Stimulated activated CD8-positive, alpha-beta memory T cell treated with anti-CD3 and anti-CD28 coated beads, Interleukin-4, amount 100 ng/mL, for 4 hours (primary cell): ENCODE measurements around the gene GPC5.
"Not testable (repeated sequence)": the region's sequence is repeated elsewhere in the genome, so short reads cannot be mapped to it uniquely, and the experiment has no call there.

Source experiments
- DNase-seq, 2 donors: peaks; one replicate each; pipeline ENCODE4 v3.0.0-alpha.2; 2020; ENCODE audit warnings: low read depth in 2 of 2, low spot score in 1 of 2

GPC5 gene

DNA sequence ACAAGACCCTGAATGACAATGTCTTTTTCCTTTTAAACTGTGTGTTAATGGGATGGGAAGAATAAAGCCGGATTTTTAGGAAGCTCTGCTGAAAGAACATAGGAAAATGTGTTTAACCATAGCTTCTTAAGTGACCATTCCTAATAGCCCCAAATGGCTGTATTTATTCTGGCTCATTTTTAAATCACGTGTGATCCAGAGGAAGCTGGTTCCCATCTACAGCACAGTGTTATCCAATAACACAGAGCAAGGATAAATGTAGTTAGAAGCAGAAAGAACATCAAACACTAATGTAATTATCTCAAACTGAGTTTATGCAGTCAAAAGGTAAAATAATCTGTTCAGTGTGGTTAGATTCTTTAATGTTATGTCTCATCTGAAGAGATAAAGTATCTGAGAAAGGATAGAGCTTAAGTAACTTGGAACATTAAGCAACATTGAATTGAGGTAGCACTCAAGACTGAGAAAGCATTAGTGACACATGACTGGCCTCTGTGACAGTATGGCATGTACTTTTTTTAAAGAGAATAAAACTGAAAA lies 853.3 kb downstream of the GPC5 start:
- no peak for DNase-seq

DNA sequence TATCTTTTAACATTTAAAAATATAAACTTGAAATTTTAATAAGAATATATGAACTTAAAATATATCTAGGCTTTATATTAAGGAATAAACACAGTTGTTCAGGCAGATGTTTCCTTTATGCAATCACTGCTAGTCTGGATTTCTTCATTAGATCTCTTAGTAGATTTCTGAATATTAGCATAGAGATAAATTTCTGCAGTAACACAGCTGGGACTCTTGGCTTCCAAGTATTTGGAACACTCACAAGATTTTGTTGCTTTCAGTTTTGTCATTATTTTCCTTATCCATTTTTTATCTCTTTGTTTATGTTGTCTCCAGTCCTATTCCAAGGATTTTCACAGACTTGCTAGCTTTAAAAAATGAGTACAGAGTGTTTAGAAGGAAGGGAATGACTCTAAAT lies 857.1 kb downstream of the GPC5 start:
- DNase-seq: no peak

DNA sequence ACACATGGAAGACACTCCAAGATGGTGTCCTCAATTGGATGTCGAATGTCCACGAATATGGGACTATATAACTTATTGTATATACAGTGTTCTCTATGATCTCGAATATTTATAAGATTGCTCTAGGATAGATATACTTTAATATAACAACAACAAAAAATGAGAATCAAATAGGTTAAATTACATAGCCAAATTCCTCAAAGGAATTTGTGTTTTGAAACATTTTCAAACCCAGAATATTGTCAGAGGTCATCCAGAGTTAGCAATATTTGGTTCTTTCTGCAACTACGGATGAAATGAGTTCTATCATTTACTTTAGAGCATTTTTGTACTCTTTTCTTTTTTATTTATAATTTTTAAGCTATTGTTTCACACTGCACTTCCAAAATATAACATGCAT lies 857.8 kb downstream of the GPC5 start:
- DNase-seq: no peak

DNA sequence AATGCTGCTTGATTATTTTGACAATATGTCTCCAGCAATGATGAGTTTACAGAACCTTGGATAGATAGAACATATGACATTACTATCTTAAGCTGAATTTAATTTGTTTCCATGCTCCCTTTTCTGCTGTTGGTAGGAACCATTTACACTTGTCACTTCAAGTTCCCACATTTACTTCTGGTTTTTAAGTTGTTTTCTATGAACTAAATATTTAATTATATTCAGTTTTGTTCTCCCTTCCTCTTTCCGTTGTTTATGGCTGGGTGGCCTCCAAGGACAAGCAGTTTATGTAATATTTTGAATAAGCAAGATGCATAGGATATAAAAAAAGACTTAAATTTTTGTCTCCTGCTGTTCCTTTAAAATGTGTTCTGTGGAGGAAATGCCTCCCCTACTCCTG lies 860.6 kb downstream of the GPC5 start:
- no peak for DNase-seq

DNA sequence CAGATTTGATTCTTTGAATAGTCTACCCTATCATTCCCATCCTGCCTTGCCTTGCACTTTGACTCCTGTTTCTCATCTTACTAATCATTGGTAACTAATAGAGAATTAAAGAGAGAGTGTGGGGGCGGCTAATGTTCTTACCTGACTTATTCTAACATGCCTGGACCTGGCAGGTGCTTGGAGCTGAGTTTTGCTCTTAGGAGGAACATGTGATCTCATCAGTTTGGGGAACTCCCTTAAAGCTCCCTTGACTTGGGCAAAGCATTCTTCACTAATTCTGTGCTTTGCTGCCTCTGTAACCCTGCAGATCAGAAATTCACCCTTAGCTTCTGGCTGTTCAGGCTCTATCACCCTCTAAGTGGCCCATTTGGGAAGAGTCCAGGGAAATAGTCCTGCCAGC lies 861.1 kb downstream of the GPC5 start:
- no peak for DNase-seq

DNA sequence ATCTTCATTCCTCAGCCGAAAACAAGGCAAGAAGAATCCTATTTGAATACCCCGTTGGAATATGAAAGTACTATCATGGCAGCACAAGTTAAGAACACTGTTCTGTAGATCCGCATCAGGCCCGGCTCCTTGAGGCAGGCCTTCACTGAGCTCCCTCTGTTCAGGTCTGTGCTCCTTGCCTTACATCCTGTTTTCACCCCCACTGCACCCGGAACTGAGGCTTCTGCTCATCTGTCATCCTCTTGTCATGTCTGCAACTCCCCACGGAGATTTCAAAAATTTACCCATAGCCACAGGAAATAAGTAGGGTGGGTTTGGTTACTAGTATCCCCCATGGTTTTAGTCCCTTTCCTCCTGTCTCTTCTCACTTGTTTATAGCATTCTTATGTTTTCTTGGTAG lies 861.9 kb downstream of the GPC5 start:
- DNase-seq: no peak

DNA sequence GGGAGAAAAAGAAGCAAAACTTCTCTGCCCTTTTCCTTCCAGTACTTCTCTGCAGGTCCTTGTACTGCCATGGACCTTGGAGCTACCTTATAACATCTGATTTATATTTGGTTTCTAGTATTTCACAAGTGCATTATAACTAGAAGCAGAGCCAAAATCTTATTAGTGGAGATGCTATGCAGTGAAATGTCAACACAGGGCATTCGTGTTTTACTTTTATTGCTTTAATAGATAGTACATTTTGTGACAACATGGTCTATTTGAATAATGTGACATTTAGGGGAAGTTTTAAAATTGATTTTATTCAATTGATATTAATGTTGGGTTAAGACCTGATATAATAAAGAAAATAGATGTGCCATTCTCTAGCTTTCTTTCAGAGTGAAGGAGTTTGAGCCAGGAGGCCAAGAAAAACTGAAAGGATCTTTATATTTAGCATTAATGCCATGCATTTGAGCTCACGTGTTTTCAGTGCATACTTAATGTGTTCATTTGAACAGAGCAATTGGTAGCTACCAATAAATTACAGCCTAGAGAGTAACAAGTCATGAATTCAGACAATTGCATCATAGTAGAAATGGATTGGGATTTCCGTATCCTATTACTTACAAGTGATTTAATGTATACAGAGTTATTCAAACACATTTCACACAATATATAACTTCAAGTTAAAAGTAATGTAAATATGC lies 863.8 kb downstream of the GPC5 start:
- DNase-seq: no peak

DNA sequence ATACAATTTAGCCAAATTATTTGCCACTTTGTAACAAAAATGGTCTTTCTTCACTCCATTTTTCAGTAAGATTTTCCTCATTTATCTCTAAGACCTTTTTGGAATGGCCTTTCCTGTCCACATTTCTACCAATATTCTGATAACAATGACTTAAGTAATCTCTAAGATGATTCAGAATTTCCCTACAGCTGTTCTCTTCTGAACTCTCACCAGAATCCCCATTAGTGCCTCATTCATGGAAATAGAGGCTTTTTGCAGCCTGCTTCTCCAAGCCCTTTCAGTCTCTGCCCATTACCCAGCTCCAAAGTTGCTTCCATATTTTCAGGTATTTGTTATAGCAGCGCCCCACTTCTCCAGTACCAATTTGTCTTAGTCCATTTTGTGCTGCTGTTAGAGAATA lies 867.0 kb downstream of the GPC5 start:
- no peak for DNase-seq

DNA sequence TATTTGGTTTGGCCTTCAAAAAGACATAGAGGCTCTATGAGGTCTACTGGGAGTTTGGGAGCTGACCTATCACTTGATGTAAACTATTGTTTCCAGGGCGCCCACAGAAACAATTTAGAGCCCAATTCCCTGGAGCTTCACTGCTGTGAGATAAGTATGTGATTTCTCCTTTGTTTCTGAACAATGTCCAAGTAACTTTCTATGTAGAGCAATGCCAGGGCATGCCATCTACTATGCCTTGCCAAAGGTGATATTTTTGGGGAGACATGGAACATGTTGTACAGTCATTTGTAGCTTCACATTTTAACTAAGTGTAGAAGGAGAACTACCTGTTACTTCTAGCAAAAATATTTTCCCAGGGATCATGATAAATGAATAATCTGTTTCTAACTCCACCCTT lies 872.6 kb downstream of the GPC5 start:
- DNase-seq: no peak

DNA sequence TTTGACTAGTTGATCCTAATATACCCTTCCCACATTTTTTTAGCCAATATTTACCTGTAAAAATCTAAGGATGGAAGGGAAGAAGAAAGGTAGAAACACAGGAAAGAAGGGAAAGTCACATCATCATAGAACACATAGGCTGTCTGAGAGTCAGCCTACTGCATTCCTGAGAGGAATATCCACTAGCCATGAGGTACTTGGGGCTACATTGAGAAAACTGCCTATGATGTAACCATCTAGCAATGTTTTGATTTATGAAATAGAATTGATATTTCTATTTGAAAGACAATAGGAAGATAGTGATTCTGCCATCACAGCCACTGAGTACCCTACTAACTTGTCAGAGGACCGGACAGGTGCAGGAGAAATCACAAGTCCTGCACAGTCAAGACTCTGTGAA lies 873.8 kb downstream of the GPC5 start:
- no peak for DNase-seq

DNA sequence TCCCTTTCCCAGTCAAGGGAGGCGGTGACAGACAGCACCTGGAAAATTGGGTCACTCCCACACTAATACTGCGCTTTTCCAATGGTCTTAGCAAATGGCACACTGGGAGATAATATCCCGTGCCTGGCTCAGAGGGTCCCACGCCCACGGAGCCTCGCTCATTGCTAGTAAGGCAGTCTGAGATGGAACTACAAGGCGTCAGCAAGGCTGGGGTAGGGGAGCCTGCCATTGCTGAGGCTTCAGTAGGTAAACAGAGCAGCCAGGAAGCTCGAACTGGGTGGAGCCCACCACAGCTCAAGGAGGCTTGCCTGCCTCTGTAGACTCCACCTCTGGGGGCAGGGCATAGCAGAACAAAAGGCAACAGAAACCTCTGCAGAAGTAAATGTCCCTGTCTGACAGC lies 882.6 kb downstream of the GPC5 start:
- DNase-seq: not testable (repeated sequence)

DNA sequence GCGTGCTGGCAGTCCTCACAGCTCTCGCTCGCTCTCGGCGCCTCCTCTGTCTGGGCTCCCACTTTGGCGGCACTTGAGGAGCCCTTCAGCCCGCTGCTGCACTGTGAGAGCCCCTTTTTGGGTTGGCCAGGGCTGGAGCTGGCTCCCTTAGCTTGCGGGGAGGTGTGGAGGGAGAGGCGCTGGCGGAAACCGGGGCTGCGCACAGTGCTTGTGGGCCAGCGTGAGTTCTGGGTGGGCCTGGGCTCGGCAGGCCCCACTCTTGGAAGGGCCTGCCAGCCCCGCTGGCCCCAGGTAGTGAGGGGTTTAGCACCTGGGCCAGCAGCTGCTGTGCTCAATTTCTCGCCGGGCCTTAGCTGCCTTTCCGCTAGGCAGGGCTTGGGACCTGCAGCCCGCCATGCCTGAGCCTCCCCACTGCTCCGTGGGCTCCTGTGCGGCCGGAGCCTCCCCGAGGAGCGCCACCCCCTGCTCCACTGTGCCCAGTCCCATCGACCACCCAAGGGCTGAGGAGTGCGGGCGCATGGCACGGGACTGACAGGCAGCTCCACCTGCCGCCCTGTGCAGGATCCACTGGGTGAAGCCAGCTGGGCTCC lies 892.4 kb downstream of the GPC5 start:
- not testable (repeated sequence) for DNase-seq

DNA sequence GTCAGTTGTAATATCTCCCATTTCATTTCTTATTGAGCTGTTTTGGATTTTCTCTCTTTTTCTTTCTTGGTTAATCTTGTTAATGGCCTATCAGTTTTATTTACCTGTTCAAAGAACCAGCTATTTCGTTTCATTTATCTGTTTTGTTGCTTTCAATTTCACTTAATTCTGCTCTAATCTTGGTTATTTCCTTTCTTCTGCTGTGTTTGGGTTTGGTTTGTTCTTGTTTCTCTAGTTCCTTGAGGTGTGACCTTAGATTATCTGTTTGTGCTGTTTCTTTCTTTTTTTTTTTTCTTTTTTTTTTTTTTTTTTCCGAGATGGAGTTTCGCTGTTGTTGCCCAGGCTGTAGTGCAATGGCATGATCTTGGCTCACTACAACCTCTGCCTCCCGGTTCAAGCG lies 896.1 kb downstream of the GPC5 start:
- not testable (repeated sequence) for DNase-seq

DNA sequence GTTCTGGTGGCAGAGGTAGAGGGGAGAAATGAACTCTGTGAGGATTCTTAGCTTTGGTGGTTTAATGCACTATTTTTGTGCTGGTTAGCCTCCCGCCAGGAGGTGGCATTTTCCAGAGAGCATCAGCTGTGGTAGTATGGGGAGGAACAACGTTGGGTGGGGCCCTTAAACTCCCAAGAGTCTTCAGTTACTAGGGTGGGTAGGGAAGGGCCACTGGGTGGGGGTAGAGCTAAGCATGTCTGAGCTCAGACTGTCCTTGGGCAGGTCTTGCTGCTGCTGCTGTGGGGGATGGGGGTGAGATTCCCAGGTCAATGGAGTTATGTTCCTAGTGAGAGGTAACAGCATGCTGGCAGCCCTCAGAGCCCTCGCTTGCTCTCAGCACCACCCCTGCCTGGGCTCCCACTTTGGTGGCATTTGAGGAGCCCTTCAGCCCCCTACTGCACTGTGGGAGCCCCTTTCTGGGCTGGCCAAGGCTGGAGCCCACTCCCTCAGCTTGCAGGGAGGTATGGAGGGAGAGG lies 897.8 kb downstream of the GPC5 start:
- DNase-seq: not testable (repeated sequence)

DNA sequence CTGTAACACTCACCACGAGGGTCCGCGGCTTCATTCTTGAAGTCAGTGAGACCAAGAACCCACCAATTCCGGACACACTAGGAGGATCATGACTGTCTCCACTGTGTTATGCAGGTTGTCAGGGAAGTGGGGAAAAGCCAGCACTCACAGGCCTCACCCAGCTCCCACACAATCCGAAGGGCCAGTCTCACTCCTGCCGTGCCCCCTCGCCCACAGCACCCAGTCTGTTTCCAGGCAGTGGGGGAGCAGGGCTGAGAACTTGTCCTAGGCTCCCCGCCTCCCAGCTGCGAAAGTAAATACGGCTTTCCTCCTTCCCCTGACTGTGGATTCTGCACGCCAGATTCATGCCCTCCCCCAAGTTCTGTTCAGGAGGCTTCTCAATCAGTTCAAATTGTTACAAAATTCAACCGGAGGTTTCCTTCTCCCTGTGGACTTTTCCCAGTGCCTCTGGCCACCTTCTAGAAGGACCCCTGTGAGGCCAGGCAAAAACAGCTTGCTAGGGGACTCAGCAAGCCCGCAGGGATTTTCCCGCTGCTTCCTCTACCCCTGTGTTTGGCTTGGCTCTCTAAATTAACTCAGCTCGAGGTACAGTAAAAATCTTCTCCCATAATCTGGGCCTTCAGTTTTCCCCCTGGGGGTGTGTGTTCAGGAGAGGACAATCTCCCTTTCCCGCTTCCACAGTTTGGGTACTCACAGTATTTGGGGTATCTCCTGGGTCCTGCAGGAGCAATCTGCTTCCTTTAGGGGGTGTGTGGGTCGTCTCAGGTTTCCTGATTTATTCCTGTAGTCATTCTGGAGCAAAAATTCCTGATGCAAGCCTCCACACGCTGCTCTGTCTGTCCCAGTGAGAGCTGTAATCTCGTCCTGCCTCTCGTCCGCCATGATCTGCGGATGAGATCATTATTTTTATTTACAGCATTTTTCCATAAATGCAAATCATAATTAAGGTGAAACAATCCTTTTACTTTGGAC lies 899.8 kb downstream of the GPC5 start:
- no peak for DNase-seq

DNA sequence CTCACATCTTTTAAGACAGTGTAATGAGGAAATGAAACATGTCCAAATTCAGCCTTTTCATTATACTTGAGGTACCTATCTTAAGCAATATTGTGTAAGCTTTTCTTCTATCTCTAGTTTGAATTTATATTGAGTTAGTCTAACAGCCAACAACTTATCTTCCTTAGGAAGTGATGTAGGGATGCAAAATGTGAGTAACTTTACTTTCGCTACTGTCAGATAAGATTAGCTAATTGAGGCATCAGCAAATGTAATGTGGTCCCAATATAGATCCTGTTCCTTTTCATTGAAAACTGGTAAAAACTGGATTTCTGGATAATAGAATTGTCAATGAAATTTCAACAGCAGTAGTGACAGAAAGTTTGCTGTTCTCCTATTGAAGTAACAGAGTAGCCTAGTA lies 902.2 kb downstream of the GPC5 start:
- DNase-seq: no peak

DNA sequence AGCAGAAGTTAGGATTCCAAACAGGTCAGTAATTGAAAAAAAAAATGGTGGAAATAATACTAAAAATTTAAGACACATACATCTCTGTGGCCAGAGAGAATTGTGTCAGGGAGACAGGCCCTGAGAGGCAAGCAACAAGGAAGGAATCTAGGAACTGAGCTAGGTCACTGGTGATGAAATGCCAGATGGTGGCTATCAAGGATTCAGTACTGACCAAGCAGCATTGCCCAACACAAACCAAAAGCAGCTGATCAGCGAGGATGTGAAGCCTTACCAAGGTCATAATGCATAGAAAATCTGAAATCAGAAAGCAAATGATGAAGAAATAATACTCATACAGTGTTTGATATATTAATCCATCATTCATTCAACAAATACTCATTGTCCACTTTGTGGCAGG lies 905.0 kb downstream of the GPC5 start:
- no peak for DNase-seq

DNA sequence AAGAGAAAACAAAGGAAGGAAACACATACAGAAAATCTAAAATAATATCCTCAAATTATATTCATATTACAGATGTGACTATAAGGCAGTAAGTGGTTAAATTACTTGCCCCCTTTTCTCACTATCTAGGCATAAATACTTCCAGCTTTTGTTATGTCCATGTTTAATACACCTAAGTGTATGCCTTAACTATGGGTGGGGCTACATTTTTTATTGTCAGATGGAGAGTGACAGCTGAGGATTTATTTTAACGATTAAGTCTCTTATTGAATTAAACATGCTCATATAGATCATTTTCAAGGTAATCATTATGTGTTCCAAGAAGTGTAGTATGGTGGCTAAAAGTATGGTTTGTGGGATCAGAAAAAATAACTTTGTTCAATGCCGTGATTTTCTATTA lies 909.3 kb downstream of the GPC5 start:
- no peak for DNase-seq

DNA sequence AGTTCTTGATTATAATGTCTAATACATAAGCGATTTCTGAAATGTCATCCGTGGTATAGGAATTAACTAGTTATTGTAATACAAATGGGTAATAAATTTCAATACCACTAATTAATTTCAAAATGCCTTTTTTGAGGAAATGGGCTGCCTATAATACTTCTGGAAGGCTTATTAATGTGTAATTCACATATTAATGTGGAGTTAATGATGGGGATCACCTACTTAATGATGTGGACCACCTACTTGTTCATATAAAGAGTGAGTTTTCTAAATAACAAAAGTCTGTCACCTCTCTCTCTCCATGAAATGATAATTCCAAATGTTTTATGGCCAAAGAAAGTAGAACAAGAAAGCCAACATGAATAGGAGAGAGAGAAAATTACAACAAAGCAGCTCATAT lies 914.4 kb downstream of the GPC5 start:
- no peak for DNase-seq

DNA sequence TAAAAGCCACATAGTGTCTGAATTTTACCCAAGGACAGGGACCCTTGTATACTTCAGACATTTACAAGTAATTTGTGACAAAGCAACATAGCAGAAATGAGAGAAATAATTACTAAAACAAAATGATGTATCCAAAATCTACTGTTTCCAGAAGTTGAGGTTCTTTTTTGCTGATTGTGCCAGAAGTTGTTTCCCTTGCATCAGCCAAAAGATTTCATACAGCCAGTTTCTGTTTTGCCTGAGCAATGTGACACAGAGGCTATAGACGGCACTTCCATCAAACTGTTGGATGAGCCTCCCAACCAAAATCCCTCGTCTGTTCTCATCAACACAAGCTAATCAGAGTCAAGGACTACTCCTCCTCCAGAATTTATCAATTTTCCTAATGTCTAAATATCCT lies 915.0 kb downstream of the GPC5 start:
- no peak for DNase-seq

DNA sequence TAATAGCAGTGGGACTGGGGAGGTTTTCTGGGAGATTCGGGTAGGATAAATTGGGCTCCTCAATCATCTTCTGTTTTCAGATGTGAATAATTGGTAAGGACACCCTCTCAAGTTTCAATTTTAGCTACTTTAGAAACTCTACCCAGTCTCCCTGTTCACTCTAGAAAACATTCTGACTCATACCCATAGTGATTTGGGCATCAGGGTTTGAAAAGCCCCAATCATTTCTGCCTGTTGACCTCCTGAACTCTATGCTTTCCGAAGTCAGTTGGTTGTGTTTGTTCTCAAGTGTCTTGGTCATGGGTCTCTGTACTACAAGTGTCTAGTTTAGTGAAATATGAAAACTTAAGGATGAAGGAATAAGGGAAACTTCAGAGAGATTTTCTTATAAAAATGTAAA lies 916.8 kb downstream of the GPC5 start:
- no peak for DNase-seq

DNA sequence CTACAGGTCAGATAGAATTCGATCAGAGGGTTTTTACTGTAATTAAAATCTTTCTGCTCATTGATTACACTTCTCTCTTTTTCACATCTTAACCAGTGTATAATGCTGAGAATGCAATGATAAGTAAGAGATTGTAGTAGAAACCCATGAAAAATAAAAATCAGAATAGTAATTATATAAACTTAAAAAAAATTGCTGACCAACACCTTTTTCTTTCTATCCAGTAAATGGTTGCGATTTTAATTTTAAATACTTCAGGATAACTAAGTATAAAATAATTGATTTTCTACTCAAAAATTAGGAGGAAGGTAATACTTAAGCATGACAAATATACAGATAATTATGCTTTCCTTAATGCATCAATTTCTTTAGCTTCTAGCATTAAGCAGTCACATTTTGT lies 917.6 kb downstream of the GPC5 start:
- DNase-seq: no peak
